Loucy (cell line): Measurements from ENCODE around the gene FTHL17.
A peak's percentile ranks its signal among the peaks of the same experiment; 100 is the strongest.

Experiments
- H2AFZ ChIP-seq: fragments of 200-600 bp; sonication (generic); 2 replicates; pipeline ENCODE4 v1.6.0; 2016; ENCODE audit warnings: antibody characterized with exemption, mild to moderate bottlenecking, low read length, moderate library complexity
- H3F3A ChIP-seq: fragments of 200-600 bp; 2 replicates; pipeline ENCODE4 v1.6.0; 2016; ENCODE audit warnings: antibody characterized with exemption, low read depth, mild to moderate bottlenecking
- H3K27me3 ChIP-seq: fragments of 200-600 bp; sonication (generic); 2 replicates; pipeline ENCODE4 v1.6.1; 2014; ENCODE audit warnings: low read length, mild to moderate bottlenecking; ENCODE audit not compliant: insufficient read depth, poor library complexity, severe bottlenecking
- H3K36me3 ChIP-seq: fragments of 200-600 bp; sonication (generic); 2 replicates; pipeline ENCODE4 v1.6.1; 2016; ENCODE audit warnings: low read length; ENCODE audit not compliant: insufficient read depth
- H3K4me1 ChIP-seq: fragments of 200-600 bp; sonication (generic); 2 replicates; pipeline ENCODE4 v1.5.1; 2014; ENCODE audit warnings: low read length, mild to moderate bottlenecking; ENCODE audit not compliant: insufficient read depth, poor library complexity, severe bottlenecking
- H3K4me2 ChIP-seq: fragments of 200-600 bp; sonication (generic); 2 replicates; pipeline ENCODE4 v1.6.0; 2014; ENCODE audit warnings: antibody characterized with exemption, low read length, low read depth, mild to moderate bottlenecking; ENCODE audit not compliant: poor library complexity, severe bottlenecking
- H3K4me3 ChIP-seq: fragments of 200-600 bp; sonication (generic); 2 replicates; pipeline ENCODE4 v1.5.1; 2014; ENCODE audit warnings: low read length, mild to moderate bottlenecking, mixed read lengths; ENCODE audit not compliant: poor library complexity, severe bottlenecking
- H3K79me2 ChIP-seq: fragments of 200-600 bp; sonication (generic); 2 replicates; pipeline ENCODE4 v1.6.1; 2014; ENCODE audit warnings: low read length; ENCODE audit not compliant: insufficient read depth
- H3K9ac ChIP-seq: fragments of 200-600 bp; sonication (generic); 2 replicates; pipeline ENCODE4 v1.6.0; 2014; ENCODE audit warnings: mild to moderate bottlenecking, low read depth, low read length, moderate library complexity; ENCODE audit not compliant: poor library complexity, severe bottlenecking
- H3K9me2 ChIP-seq: fragments of 200-600 bp; sonication (generic); replicated peaks from 2 replicates; pipeline ENCODE4 v1.6.1; 2016; ENCODE audit warnings: low read depth, low read length, mixed read lengths
- H3K9me3 ChIP-seq: fragments of 200-600 bp; sonication (generic); 2 replicates; pipeline ENCODE4 v1.6.1; 2014; ENCODE audit warnings: mild to moderate bottlenecking, antibody characterized with exemption, low read length, low read depth; ENCODE audit not compliant: insufficient read depth
- H4K20me1 ChIP-seq: fragments of 200-600 bp; sonication (generic); 2 replicates; pipeline ENCODE4 v1.6.0; 2014; ENCODE audit warnings: antibody characterized with exemption, low read length, mild to moderate bottlenecking; ENCODE audit not compliant: insufficient read depth, poor library complexity, severe bottlenecking
- CTCF ChIP-seq: fragments of 200-600 bp; sonication (generic); conservative IDR thresholded peaks from 2 replicates; pipeline ENCODE4 v1.5.1; 2014; ENCODE audit warnings: mild to moderate bottlenecking, antibody characterized with exemption, low read length
- EZH2phosphoT487 ChIP-seq: fragments of 200-600 bp; IDR thresholded peaks from 2 replicates; pipeline ENCODE4 v1.6.1; 2018; ENCODE audit warnings: antibody characterized with exemption, mild to moderate bottlenecking, moderate library complexity, borderline replicate concordance

The FTHL17 gene

GRCh38 chrX:31114858-31115257, 43.0 kb upstream of the FTHL17 start:
- Histone ChIP-seq H3K4me2 (no peak overlapping the region), H3K4me1 (peaks cover 10% of the 10 kb centered on the region), H3K9me2 (no peaks in the 10 kb centered on the region)

GRCh38 chrX:31112226-31112999, 40.6 kb upstream of the FTHL17 start:
- Histone ChIP-seq H2AFZ (peak overlapping the region; percentile 43; the same call in 1 of the 2 replicates), H3F3A (no peaks in the 10 kb centered on the region), H3K4me2 (no peak overlapping the region), H3K9me2 (no peaks in the 10 kb centered on the region), H3K9me3 (no peaks in the 10 kb centered on the region), H3K36me3 (no peaks in the 10 kb centered on the region), H3K4me1 (peaks cover 10% of the 10 kb centered on the region), H3K9ac (no peak overlapping the region), H3K79me2 (no peaks in the 10 kb centered on the region), H4K20me1 (no peaks in the 10 kb centered on the region), H3K27me3 (no peaks in the 10 kb centered on the region), H3K4me3 (no peak overlapping the region)
- no peak for TF ChIP-seq EZH2phosphoT487
- no peak for TF ChIP-seq CTCF

More at GRCh38 chrX:31114858-31115257, 43.0 kb upstream of the FTHL17 start:
- Histone ChIP-seq H3K9ac (no peak overlapping the region), H3K9me3 (no peaks in the 10 kb centered on the region), H3K4me3 (no peak overlapping the region), H3K79me2 (no peaks in the 10 kb centered on the region), H4K20me1 (no peaks in the 10 kb centered on the region), H3K27me3 (no peaks in the 10 kb centered on the region), H2AFZ (no peak overlapping the region), H3F3A (no peaks in the 10 kb centered on the region), H3K36me3 (no peaks in the 10 kb centered on the region)
- TF ChIP-seq CTCF (no peak), EZH2phosphoT487 (no peak)

- Histone ChIP-seq H3K9me3 (no peaks in the 10 kb centered on the region), H3K4me3 (no peak overlapping the region), H3K9ac (no peak overlapping the region), H3K4me2 (no peak overlapping the region), H3K36me3 (no peaks in the 10 kb centered on the region), H3K27me3 (no peaks in the 10 kb centered on the region), H3F3A (no peaks in the 10 kb centered on the region), H3K4me1 (peaks cover 10% of the 10 kb centered on the region), H3K79me2 (no peaks in the 10 kb centered on the region), H2AFZ (no peak overlapping the region), H3K9me2 (no peaks in the 10 kb centered on the region), H4K20me1 (no peaks in the 10 kb centered on the region)
- no peak for TF ChIP-seq CTCF
- TF ChIP-seq EZH2phosphoT487: no peak
Observed at GRCh38 chrX:31110657-31111056, 38.8 kb upstream of the FTHL17 start.
